ENCODE measurements around the gene ANKRD37. TPM values are rescaled to one million over a fixed set of nuclear protein-coding genes. Genes with fewer than 3 reads are reported as not detected.

ANKRD37 gene
- total and polyA plus RNA-seq, 4 experiments from 2014 or later: 5.9 to 10.2 (median 8.0) TPM

DNA sequence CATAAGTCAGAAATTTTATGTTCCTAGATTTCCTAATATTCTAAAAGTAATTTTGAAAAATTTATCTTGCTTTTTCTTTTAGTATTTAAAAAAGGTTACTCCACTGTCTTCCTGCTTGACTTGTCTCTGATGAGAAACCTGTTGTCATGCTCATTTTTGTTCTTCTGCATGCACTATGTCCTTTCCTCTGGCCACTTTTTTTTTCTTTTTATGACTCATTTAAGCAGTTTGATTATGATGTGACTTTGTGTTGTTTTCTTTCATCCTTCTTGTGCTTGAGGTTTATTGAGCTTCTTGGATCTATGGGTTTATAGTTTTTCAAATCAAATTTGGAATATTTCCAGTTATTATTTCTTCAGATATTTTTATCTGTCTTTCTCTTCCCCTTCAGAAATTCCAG, 41.2 kb downstream of the ANKRD37 start:
- Mint-ChIP-seq H3K4me3 (no peak overlapping the region), H3K4me1 (no peaks in the 10 kb centered on the region), H3K36me3 (no peaks in the 10 kb centered on the region), H3K27me3 (no peaks in the 10 kb centered on the region), H3K9me3 (no peaks in the 10 kb centered on the region), H3K27ac (no peak overlapping the region)
- intact Hi-C loops (cut with micrococcal nuclease): no loop called here
- H3K27ac ChIP-seq (ENCODE audit: low read depth, low read length): no peak overlapping the region
- no peaks in the 10 kb centered on the region for H3K9me3 ChIP-seq (ENCODE audit: control insufficient read depth in 1 of 2, low read length in 2 of 2)
- POLR2A ChIA-PET (ENCODE audit: partially characterized antibody): no interaction called here
- no peaks in the 10 kb centered on the region for H3K4me1 ChIP-seq (ENCODE audit: insufficient read depth, low read length)
- H3K4me3 ChIP-seq (ENCODE audit: low read length in 2 of 2): no peak overlapping the region
- DNase-seq: no peak
- CTCF ChIA-PET (ENCODE audit: partially characterized antibody): no interaction called here
- no peaks in the 10 kb centered on the region for H3K27me3 ChIP-seq (ENCODE audit: insufficient read depth, low read length)
- no peaks in the 10 kb centered on the region for H3K36me3 ChIP-seq (ENCODE audit: insufficient read depth, low read length)

DNA sequence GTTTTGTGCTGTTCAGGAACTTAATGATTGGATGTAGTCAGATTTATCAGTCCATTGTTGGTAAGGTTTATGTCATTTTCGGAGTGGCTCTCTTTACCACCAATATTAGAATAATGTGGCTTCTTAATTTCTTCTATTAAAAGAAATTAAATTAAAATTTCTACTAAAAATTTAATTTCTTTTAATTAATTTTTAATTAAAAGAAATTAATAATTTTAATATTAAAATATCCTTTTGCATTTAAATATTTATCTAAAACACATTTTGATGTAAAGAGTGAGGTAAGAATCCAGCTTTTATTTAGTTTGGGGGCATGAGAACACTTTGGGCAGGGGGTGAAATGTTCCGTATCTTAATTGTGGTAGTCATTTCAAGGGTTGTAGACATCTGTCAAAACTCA, 44.8 kb downstream of the ANKRD37 start:
- DNase-seq: no peak
- no peaks in the 10 kb centered on the region for H3K36me3 ChIP-seq (ENCODE audit: insufficient read depth, low read length)
- no peaks in the 10 kb centered on the region for H3K4me1 ChIP-seq (ENCODE audit: insufficient read depth, low read length)
- no peak overlapping the region for H3K27ac Mint-ChIP-seq
- no peak overlapping the region for H3K4me3 ChIP-seq (ENCODE audit: low read length in 2 of 2)
- H3K9me3 ChIP-seq (ENCODE audit: control insufficient read depth in 1 of 2, low read length in 2 of 2): no peaks in the 10 kb centered on the region
- no peaks in the 10 kb centered on the region for H3K9me3 Mint-ChIP-seq
- no peaks in the 10 kb centered on the region for H3K36me3 Mint-ChIP-seq
- ChIA-PET POLR2A (ENCODE audit: partially characterized antibody) (no interaction called here), CTCF (ENCODE audit: partially characterized antibody) (no interaction called here)
- no peaks in the 10 kb centered on the region for H3K4me1 Mint-ChIP-seq
- intact Hi-C loops (cut with micrococcal nuclease): no loop called here
- H3K27me3 ChIP-seq (ENCODE audit: insufficient read depth, low read length): no peaks in the 10 kb centered on the region
- no peak overlapping the region for H3K4me3 Mint-ChIP-seq
- no peak overlapping the region for H3K27ac ChIP-seq (ENCODE audit: low read depth, low read length)
- peaks cover 2 to 3% of the 10 kb centered on the region in 2 donors for H3K27me3 Mint-ChIP-seq

DNA sequence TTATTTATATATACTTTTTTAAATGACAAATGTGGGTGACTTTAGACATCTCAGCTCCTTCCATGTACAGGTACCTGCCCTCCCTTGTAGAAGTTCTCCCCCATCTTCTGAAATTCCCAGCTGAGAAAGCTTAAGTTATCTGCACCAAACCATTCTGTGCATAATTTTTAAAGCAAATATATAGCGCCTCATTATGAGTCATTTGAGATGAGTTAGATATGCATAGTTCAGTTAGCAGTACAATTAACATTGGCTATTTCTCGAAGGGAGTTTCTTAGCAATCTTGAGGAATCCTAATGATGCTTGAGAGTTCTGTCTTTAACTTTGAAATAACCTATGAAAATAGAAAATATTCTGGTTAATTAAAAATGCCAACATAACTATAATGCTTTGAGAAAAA, 48.6 kb downstream of the ANKRD37 start:
- H3K4me3 ChIP-seq (ENCODE audit: low read length in 2 of 2): no peak overlapping the region
- no peaks in the 10 kb centered on the region for H3K9me3 Mint-ChIP-seq
- H3K9me3 ChIP-seq (ENCODE audit: control insufficient read depth in 1 of 2, low read length in 2 of 2): no peaks in the 10 kb centered on the region
- H3K27me3 ChIP-seq (ENCODE audit: insufficient read depth, low read length): no peaks in the 10 kb centered on the region
- no peaks in the 10 kb centered on the region for H3K36me3 Mint-ChIP-seq
- H3K4me1 Mint-ChIP-seq: no peaks in the 10 kb centered on the region
- peaks cover 3 to 5% of the 10 kb centered on the region in 2 donors for H3K27me3 Mint-ChIP-seq
- no peaks in the 10 kb centered on the region for H3K4me1 ChIP-seq (ENCODE audit: insufficient read depth, low read length)
- no peak overlapping the region for H3K27ac Mint-ChIP-seq
- POLR2A ChIA-PET (ENCODE audit: partially characterized antibody): no interaction called here
- H3K27ac ChIP-seq (ENCODE audit: low read depth, low read length): no peak overlapping the region
- CTCF ChIA-PET (ENCODE audit: partially characterized antibody): no interaction called here
- DNase-seq: no peak
- intact Hi-C loops (cut with micrococcal nuclease): no loop called here
- H3K4me3 Mint-ChIP-seq: no peak overlapping the region
- no peaks in the 10 kb centered on the region for H3K36me3 ChIP-seq (ENCODE audit: insufficient read depth, low read length)

Other genes with a start within 250 kb of the ANKRD37 start
- 10 to 100 TPM; 41.6 to 41.9 TPM for gene CFAP97, start 192.8 kb upstream of the ANKRD37 start, total RNA-seq
- gene CFAP97, start 192.8 kb upstream of the ANKRD37 start, polyA plus RNA-seq: 100 to 1,000 TPM; 123 to 128 TPM
- gene SNX25, start 187.2 kb upstream of the ANKRD37 start, total RNA-seq: 10 to 100 TPM; 23.0 to 24.5 TPM
- gene SNX25, start 187.2 kb upstream of the ANKRD37 start, polyA plus RNA-seq: 1 to 10 TPM; 3.5 to 8.4 TPM
- 1 to 10 TPM; 1.9 TPM for gene LRP2BP, start 917 bp upstream of the ANKRD37 start, total RNA-seq
- under 1 TPM in 1 of 2 donors, not detected in 1; 0.20 TPM for gene LRP2BP, start 917 bp upstream of the ANKRD37 start, polyA plus RNA-seq
- gene UFSP2, start 29.1 kb downstream of the ANKRD37 start, total RNA-seq: 10 to 100 TPM; 30.1 to 30.3 TPM
- gene UFSP2, start 29.1 kb downstream of the ANKRD37 start, polyA plus RNA-seq: 10 to 100 TPM; 43.8 to 53.8 TPM
- gene CCDC110, start 74.9 kb downstream of the ANKRD37 start, total RNA-seq: under 1 TPM; 0.19 to 0.90 TPM
- gene CCDC110, start 74.9 kb downstream of the ANKRD37 start, polyA plus RNA-seq: under 1 TPM in 1 of 2 donors, not detected in 1; 0.24 TPM
- not detected for gene PDLIM3, start 138.7 kb downstream of the ANKRD37 start, total RNA-seq
- not detected for gene PDLIM3, start 138.7 kb downstream of the ANKRD37 start, polyA plus RNA-seq